Smooth muscle cell (in vitro differentiated cells): Measurements from ENCODE around the gene SV2C. TPM values are rescaled to one million over a fixed set of nuclear protein-coding genes. Genes with fewer than 3 reads are reported as not detected.

Source experiments
- DNase-seq: peaks from one replicate; lab custom pipeline; 2025; ENCODE audit not compliant: unreplicated experiment; lab: John Stamatoyannopoulos, UW
- H2AFZ ChIP-seq: fragments of 200-600 bp; sonication (generic); 2 replicates; pipeline ENCODE4 v1.6.0; 2016; ENCODE audit warnings: antibody characterized with exemption, low read depth, mild to moderate bottlenecking
- H3F3A ChIP-seq: fragments of 200-600 bp; sonication (generic); 2 replicates; pipeline ENCODE4 v1.6.0; 2017; ENCODE audit warnings: antibody characterized with exemption, low read depth
- H3K27ac ChIP-seq: fragments of 200-600 bp; sonication (generic); 2 replicates; pipeline ENCODE4 v1.5.1; 2016; ENCODE audit warnings: low read depth, mild to moderate bottlenecking
- H3K27me3 ChIP-seq: fragments of 200-600 bp; sonication (generic); 2 replicates; pipeline ENCODE4 v1.6.1; 2016; ENCODE audit warnings: low read depth, mild to moderate bottlenecking
- H3K36me3 ChIP-seq: fragments of 200-600 bp; sonication (generic); 2 replicates; pipeline ENCODE4 v1.5.1; 2016; ENCODE audit warnings: low read depth
- H3K4me1 ChIP-seq: fragments of 200-600 bp; sonication (generic); 2 replicates; pipeline ENCODE4 v1.5.1; 2016; ENCODE audit warnings: low read depth
- H3K4me2 ChIP-seq: fragments of 200-600 bp; sonication (generic); 2 replicates; pipeline ENCODE4 v1.6.0; 2016; ENCODE audit warnings: mild to moderate bottlenecking
- H3K4me3 ChIP-seq: fragments of 200-600 bp; sonication (generic); 2 replicates; pipeline ENCODE4 v1.5.1; 2016; ENCODE audit warnings: mild to moderate bottlenecking
- H3K79me2 ChIP-seq: fragments of 200-600 bp; sonication (generic); 2 replicates; pipeline ENCODE4 v1.6.0; 2016; ENCODE audit warnings: low read depth, mild to moderate bottlenecking
- H3K9ac ChIP-seq: fragments of 200-600 bp; sonication (generic); 2 replicates; pipeline ENCODE4 v1.6.0; 2016; ENCODE audit warnings: low read depth
- H3K9me3 ChIP-seq: fragments of 200-600 bp; sonication (generic); replicated peaks from 2 replicates; pipeline ENCODE4 v1.5.1; 2016; ENCODE audit warnings: low read depth
- H4K20me1 ChIP-seq: fragments of 200-600 bp; sonication (generic); 2 replicates; pipeline ENCODE4 v1.6.0; 2016; ENCODE audit warnings: low read depth
- CTCF ChIP-seq: fragments of 200-600 bp; sonication (generic); IDR thresholded peaks from 2 replicates; pipeline ENCODE4 v1.5.1; 2017; ENCODE audit warnings: borderline replicate concordance, mild to moderate bottlenecking, antibody characterized with exemption; ENCODE audit not compliant: insufficient read depth, poor library complexity, severe bottlenecking
- WGBS: methylation state at CpG from one replicate; pipeline ENCODE4 v1.1.7; 2016; ENCODE audit warnings: low lambda C conversion rate; 5-methylcytosine and 5-hydroxymethylcytosine counted together
- polyA plus RNA-seq: library from polyadenylated mRNA; unstranded; fragments of >200 nt; fragmentation: Nextera tagmentation; extraction: Ambion mirVana; gene quantifications from 2 replicates; pipeline ENCODE4 v1.2.1, GENCODE V29; 2016
- total RNA-seq: library from RNA; depleted of rRNA; stranded (reverse); fragments of >200 nt; gene quantifications from 2 replicates; pipeline ENCODE4 v1.2.3, GENCODE V29; 2014

SV2C gene
- total and polyA plus RNA-seq, 2 experiments from 2014 or later = not detected

GRCh38 chr5:76111477-76112174, 28.4 kb downstream of the SV2C start:
- DNase-seq = no peak
- 81% methylated on average over 7 of the region's 7 CpGs for WGBS

GRCh38 chr5:76113103-76113502, 29.9 kb downstream of the SV2C start:
- Histone ChIP-seq H3K4me2 (no peak overlapping the region), H3F3A (no peaks in the 10 kb centered on the region), H3K4me1 (peaks cover 13% of the 10 kb centered on the region), H3K79me2 (no peaks in the 10 kb centered on the region), H3K4me3 (no peak overlapping the region), H3K9me3 (no peaks in the 10 kb centered on the region), H3K9ac (no peak overlapping the region), H4K20me1 (no peaks in the 10 kb centered on the region), H3K36me3 (no peaks in the 10 kb centered on the region), H3K27ac (no peak overlapping the region), H2AFZ (no peak overlapping the region), H3K27me3 (peaks cover 21% of the 10 kb centered on the region)
- WGBS = 90% methylated on average over 4 of the region's 4 CpGs
- no peak for TF ChIP-seq CTCF
- no peak for DNase-seq

More at GRCh38 chr5:76111477-76112174, 28.4 kb downstream of the SV2C start:
- no peak overlapping the region for H3K9ac ChIP-seq
- H3K4me1 ChIP-seq = peaks cover 13% of the 10 kb centered on the region
- H3K36me3 ChIP-seq = no peaks in the 10 kb centered on the region
- H3K27ac ChIP-seq = no peak overlapping the region
- no peaks in the 10 kb centered on the region for H3K9me3 ChIP-seq
- no peak for TF ChIP-seq CTCF
- no peaks in the 10 kb centered on the region for H4K20me1 ChIP-seq
- H3F3A ChIP-seq = no peaks in the 10 kb centered on the region
- H3K4me2 ChIP-seq = no peak overlapping the region
- no peak overlapping the region for H2AFZ ChIP-seq
- H3K79me2 ChIP-seq = no peaks in the 10 kb centered on the region
- no peak overlapping the region for H3K4me3 ChIP-seq
- H3K27me3 ChIP-seq = peaks cover 21% of the 10 kb centered on the region

- Histone ChIP-seq H3K4me2 (no peak overlapping the region), H3K4me3 (no peak overlapping the region), H3K27me3 (peaks cover 13% of the 10 kb centered on the region), H3K9ac (no peak overlapping the region), H3K36me3 (no peaks in the 10 kb centered on the region), H3K79me2 (no peaks in the 10 kb centered on the region), H3K4me1 (peaks cover 13% of the 10 kb centered on the region), H4K20me1 (no peaks in the 10 kb centered on the region), H3F3A (no peaks in the 10 kb centered on the region), H2AFZ (no peak overlapping the region), H3K9me3 (no peaks in the 10 kb centered on the region), H3K27ac (no peak overlapping the region)
- no peak for TF ChIP-seq CTCF
- no peak for DNase-seq
- 70% methylated on average over 5 of the region's 5 CpGs for WGBS
Measured at GRCh38 chr5:76114179-76114851, 31.1 kb downstream of the SV2C start.
